Measurements from ENCODE around the gene EVL.

GRCh38 chr14:100190126-100190525 lies 124.9 kb downstream of the EVL start:
- TF ChIP-seq FOXM1 (IDR thresholded peaks at IDR 0.05; ENCODE audit: borderline replicate concordance): no peak
- no peak for TF ChIP-seq FOXA1 (IDR thresholded peaks at IDR 0.05)
- TF ChIP-seq PKNOX1 (IDR thresholded peaks at IDR 0.05): no peak
- TF ChIP-seq ZNF384 (IDR thresholded peaks at IDR 0.05): no peak
